ENCODE data around the gene TFE3. TPM values are rescaled to one million over a fixed set of nuclear protein-coding genes. Genes with fewer than 3 reads are reported as not detected.

The TFE3 gene
- total and polyA plus RNA-seq, 5 experiments from 2014 or later, result 2.6 to 34.4 (median 4.4) TPM

DNA sequence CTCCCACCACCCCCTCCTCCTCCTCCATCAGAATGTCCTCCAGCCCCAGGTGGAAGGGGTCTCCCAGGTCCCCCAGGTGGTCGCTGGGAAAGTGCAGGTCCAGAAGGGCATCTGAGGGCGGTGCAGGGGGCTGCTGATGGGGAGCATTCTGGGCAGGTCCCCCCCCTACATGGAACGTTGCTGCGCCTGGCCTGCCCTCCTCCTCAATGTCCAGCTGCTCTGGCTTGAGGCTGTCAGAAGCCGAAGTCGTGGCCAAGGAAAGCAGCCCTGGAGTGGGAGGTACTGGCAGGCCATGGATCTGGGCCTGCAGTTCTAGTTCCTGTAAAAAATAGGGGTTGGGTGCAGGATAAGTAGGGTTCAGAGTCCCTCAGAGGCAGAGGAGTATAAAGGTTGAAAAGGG lies 12.9 kb downstream of the TFE3 start:
- POLR2A ChIA-PET, result no interaction called here
- Mint-ChIP-seq H3K4me3 (no peak overlapping the region), H3K9me3 (no peaks in the 10 kb centered on the region), H3K27me3 (no peaks in the 10 kb centered on the region), H3K36me3 (peaks cover 0 to 34% (median 4%) of the 10 kb centered on the region in 3 donors), H3K27ac (no peak overlapping the region), H3K4me1 (peaks cover 0 to 5% (median 1%) of the 10 kb centered on the region in 4 donors)
- DNase-seq (no peak), ATAC-seq (no peak)

DNA sequence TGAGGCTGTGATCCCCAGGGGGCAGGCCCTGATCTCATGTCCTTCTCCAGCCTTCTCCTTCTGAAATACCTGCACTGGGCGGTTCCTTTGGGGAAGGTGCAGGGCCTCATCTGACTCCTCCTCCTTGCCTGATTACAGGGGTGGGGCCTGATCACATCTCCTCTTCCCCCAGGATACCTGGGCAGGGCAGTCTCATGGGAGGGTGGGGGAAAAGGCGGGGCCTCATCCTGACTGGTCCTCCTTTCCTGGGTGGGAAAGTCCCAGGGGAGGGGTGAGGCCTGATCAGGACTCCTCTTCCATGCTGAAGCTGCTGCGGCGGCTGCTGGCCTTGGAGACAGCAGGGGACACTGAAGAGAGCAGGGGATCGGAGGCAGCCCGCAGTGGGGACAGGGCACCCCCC lies 13.3 kb downstream of the TFE3 start:
- H3K36me3 Mint-ChIP-seq, result peaks cover 0 to 33% (median 4%) of the 10 kb centered on the region in 3 donors
- POLR2A ChIA-PET, result interaction anchor here (1.0 kb wide), 1 partner anchor 10 kb away, joined by 3 read pairs; no protein-coding TSS in a partner anchor
- no peaks in the 10 kb centered on the region for H3K27me3 Mint-ChIP-seq
- peaks cover 0 to 5% (median 1%) of the 10 kb centered on the region in 4 donors for H3K4me1 Mint-ChIP-seq
- no peak for ATAC-seq
- no peak for DNase-seq
- H3K4me3 Mint-ChIP-seq, result no peak overlapping the region
- no peaks in the 10 kb centered on the region for H3K9me3 Mint-ChIP-seq
- no peak overlapping the region for H3K27ac Mint-ChIP-seq

DNA sequence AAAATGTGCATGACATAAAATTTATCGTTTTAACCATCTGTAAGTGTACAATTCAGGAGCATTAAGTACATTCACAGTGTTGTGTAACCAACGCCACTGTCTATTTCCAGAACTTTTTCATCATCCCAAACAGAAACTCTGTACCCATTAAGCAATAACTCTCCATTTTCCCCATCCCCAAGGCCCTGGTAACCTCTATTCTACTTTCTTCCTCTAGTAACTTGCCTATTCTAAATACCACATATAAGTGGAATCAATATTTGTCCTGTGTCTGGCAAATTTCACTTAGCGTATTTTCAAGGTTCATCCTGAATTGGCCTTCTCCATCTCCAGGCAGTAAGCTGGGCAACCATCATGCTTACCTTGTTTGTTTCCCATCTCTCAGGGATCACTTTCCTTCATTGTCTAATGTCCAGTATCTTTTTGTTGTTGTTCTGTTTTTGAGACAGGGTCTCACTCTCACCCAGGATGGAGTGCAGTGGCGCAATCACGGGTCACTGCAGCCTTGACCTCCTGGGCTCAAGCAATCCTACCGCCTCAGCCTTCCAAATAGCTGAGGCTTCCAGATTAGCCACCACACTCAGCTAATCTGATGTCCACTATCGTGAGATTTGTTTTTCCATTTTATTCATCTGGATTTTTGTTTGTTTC lies 23.4 kb downstream of the TFE3 start:
- Mint-ChIP-seq H3K4me3 (no peak overlapping the region), H3K9me3 (no peaks in the 10 kb centered on the region), H3K36me3 (no peaks in the 10 kb centered on the region), H3K27me3 (no peaks in the 10 kb centered on the region), H3K27ac (no peak overlapping the region), H3K4me1 (no peaks in the 10 kb centered on the region)
- DNase-seq (no peak), ATAC-seq (no peak)
- POLR2A ChIA-PET, result no interaction called here

DNA sequence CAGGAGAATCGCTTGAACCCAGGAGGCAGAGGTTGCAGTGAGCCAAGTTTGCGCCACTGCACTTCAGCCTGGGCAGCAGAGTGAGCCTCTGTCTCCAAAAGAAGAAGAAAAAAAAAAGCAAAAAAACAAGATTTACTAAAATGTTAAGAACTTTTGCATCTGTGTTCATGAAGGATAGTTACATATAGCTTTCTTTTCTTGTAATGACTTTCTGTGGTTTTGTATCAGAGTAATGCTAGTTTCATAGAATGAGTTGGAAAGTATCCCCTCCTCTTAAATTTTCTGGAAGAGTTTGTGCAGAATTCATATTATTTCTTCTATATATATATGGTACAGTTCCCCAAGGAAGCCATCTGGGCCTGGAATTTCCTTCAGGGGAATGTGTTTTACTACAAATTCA lies 24.1 kb downstream of the TFE3 start:
- no peak for DNase-seq

DNA sequence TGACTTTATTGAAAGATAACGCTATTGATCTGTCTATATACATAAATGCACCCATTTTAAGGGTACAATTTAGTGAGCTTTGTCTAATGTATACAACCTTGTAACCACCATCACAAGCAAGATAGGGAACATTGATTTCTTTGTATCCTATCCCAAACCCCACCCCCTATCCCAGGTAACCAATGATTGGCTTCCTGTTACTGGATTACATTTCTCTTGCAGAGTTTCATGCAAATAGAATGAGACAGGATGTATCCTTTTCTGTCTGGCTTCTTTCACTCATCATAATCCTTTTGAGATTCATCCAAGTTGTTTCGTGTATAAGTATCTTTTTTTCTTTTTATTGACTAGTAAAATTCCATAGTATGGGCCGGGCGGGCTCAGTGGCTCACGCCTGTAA lies 39.5 kb downstream of the TFE3 start:
- H3K4me3 Mint-ChIP-seq, result peak overlapping the region in 6 of 10 donors; percentile 26 to 68 (median 48)
- POLR2A ChIA-PET, result no interaction called here
- peaks cover 6 to 32% (median 20%) of the 10 kb centered on the region in 4 donors for H3K4me1 Mint-ChIP-seq
- ATAC-seq (no peak), DNase-seq (no peak)
- H3K27ac Mint-ChIP-seq, result peak overlapping the region in 6 of 10 donors; percentile 5 to 69 (median 62)
- no peaks in the 10 kb centered on the region for H3K27me3 Mint-ChIP-seq
- H3K9me3 Mint-ChIP-seq, result peaks cover 0 to 12% (median 0%) of the 10 kb centered on the region in 9 donors
- peaks cover under 1 to 5% (median 4%) of the 10 kb centered on the region in 3 donors for H3K36me3 Mint-ChIP-seq

More for the DNA sequence above, 24.1 kb downstream of the TFE3 start:
- no peak for ATAC-seq
- H3K4me1 Mint-ChIP-seq, result no peaks in the 10 kb centered on the region
- H3K9me3 Mint-ChIP-seq, result no peaks in the 10 kb centered on the region
- H3K27me3 Mint-ChIP-seq, result no peaks in the 10 kb centered on the region
- no peak overlapping the region for H3K27ac Mint-ChIP-seq
- H3K4me3 Mint-ChIP-seq, result no peak overlapping the region
- POLR2A ChIA-PET, result no interaction called here
- no peaks in the 10 kb centered on the region for H3K36me3 Mint-ChIP-seq

DNA sequence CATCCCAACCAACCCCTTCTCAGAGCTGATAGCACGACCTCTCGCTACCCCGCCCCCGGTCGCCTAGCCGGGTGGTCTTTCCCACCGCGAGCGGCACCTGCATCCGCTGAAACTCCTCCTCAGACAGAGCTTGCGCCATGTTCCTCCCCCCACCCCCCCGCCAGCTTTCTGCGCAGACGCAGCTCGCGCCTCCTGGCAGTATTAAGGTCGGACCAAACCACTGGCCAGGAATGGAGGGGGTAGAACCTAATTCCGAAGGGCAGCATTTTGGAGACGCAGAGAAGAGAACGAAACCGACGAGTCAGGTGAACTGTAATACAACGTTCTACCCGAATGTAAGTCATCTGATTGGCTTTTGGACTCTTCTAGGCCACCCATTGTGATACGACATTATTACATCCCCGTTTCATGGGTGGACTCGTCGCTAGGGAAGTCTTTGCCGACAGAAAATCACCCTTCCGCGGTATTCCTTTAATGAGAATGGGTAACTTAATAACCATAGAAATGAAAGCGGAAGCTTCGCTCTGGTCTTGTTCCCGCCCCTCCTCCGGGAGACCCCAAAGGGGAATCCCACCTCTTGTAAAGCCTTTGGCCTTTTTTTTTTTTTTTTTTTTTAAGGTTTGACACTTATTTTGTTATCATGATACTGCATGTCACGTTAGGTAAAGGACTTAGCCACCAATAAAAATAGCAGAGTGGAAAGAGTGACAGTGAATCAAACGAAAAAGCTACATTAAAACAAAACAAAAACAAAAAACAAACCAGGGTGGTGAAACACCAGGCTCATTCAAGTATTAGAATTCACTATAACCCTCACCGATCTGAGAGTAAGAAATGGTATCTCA lies 40.8 kb downstream of the TFE3 start, which contains the start of gene GRIPAP1:
Gene GRIPAP1, minus strand, starts transcription at position 174 of the 845 bp plus-strand sequence. Its CDS starts 35 bp downstream, at position 139.
- H3K27me3 Mint-ChIP-seq, result no peaks in the 10 kb centered on the region
- POLR2A ChIA-PET, result interaction anchor here (0.5 to 1.9 kb wide), 23 partner anchors 29 to 1352 kb away, joined by 3 to 18 read pairs (median 4); partner anchors contain the start of genes ELK1, KCND1, OTUD5 and PQBP1
- H3K36me3 Mint-ChIP-seq, result peaks cover 6 to 17% (median 7%) of the 10 kb centered on the region in 3 donors
- DNase-seq (peak; percentile 64 to 91 (median 82)), ATAC-seq (peak; percentile 77)
- H3K27ac Mint-ChIP-seq, result peak within 1 kb of the TSS; percentile 93 to 100 (median 98)
- H3K9me3 Mint-ChIP-seq, result peaks cover 0 to 12% (median 0%) of the 10 kb centered on the region in 9 donors
- H3K4me1 Mint-ChIP-seq, result peaks cover 11 to 40% (median 32%) of the 10 kb centered on the region in 4 donors
- peak within 1 kb of the TSS; percentile 96 to 100 (median 98) for H3K4me3 Mint-ChIP-seq

DNA sequence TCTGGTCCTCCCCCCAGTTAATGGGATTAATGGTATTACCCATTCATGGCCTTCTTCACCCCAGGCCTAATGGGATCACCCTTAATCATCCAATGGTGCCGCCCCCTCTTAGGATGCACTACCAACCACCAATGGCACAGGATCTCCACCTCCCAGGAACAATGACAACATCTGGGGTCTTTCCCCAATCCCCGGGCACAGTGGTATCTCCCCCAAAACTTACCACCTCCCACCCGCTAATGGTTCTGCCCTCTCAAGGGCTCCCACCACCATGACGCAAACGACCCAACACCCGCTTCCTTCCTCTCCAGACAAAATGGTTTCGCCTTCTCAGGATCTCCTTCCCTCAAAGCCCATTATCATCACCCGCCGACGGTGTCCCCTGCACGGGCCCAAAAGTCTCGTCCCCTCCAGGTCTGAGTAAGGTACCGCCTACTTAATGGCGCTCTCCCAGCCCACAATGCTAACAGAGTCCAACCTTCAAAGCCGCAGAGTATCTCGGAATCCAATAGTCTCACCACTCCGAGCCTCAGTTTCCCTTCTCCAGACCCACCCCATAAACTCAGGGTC lies 41.6 kb downstream of the TFE3 start:
- POLR2A ChIA-PET, result interaction anchor here (0.7 to 1.9 kb wide), 13 partner anchors 29 to 427 kb away, joined by 3 to 18 read pairs (median 5); partner anchors contain the start of genes KCND1, OTUD5, PQBP1 and PRAF2
- peak overlapping the region; percentile 93 to 100 (median 98) for H3K27ac Mint-ChIP-seq
- peaks cover 6 to 23% (median 13%) of the 10 kb centered on the region in 3 donors for H3K36me3 Mint-ChIP-seq
- DNase-seq (peak; percentile 7 to 73 (median 64)), ATAC-seq (peak; percentile 59 to 65)
- H3K4me1 Mint-ChIP-seq, result peaks cover 12 to 40% (median 35%) of the 10 kb centered on the region in 4 donors
- H3K27me3 Mint-ChIP-seq, result no peaks in the 10 kb centered on the region
- H3K4me3 Mint-ChIP-seq, result peak overlapping the region; percentile 96 to 100 (median 98)
- H3K9me3 Mint-ChIP-seq, result peaks cover 0 to 12% (median 0%) of the 10 kb centered on the region in 9 donors

DNA sequence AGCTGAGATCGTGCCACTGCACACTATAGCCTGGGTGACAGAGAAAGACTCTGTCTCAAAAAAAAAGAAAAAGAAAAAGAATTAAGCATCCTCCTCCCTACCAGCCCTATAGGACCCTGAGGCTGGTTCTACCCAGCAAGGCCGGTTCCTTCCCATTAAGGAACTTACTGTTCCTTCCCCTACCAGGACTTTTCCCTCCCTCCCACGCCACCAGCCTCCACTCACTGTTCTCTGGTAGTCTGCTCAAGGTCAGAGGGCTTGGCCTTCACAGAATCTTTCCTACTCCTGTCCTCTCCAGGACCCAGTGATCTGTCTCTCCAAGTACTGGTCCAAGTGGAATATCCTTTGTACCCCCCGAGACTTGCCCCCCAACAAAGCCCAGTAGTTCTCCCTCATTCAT lies 42.5 kb downstream of the TFE3 start:
- peaks cover 0 to 12% (median 0%) of the 10 kb centered on the region in 9 donors for H3K9me3 Mint-ChIP-seq
- peaks cover 12 to 40% (median 35%) of the 10 kb centered on the region in 4 donors for H3K4me1 Mint-ChIP-seq
- POLR2A ChIA-PET, result interaction anchor here (0.7 kb wide), 1 partner anchor 206 kb away, joined by 3 read pairs; no protein-coding TSS in a partner anchor
- H3K27ac Mint-ChIP-seq, result peak overlapping the region in 4 of 10 donors; percentile 97 to 100 (median 98)
- H3K36me3 Mint-ChIP-seq, result peaks cover 6 to 31% (median 13%) of the 10 kb centered on the region in 3 donors
- peak overlapping the region in 9 of 10 donors; percentile 96 to 100 (median 98) for H3K4me3 Mint-ChIP-seq
- DNase-seq (no peak), ATAC-seq (no peak)
- no peaks in the 10 kb centered on the region for H3K27me3 Mint-ChIP-seq

DNA sequence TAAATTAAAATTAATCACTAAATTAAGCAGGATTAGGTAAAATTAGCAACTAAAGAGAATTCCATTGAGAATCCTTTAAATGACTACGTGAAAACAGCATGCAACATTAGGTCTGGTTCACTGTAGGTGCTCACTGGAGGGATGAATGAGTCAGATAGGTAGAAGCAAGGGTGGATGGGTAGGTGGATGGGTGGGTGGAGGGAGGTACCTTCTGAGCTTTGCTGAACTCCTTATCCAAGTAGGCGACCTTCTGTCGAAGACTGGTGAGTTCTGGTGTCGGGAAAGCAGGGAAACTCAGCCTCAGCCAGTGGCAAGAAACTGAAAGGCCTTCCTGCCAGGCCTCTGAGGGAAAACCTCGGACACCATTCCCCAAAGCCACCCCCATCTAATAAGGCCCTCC lies 44.1 kb downstream of the TFE3 start:
- Mint-ChIP-seq H3K27me3 (no peaks in the 10 kb centered on the region), H3K36me3 (peaks cover 12 to 43% (median 13%) of the 10 kb centered on the region in 3 donors), H3K27ac (no peak overlapping the region), H3K9me3 (peaks cover 0 to 12% (median 0%) of the 10 kb centered on the region in 9 donors), H3K4me1 (peaks cover 12 to 40% (median 38%) of the 10 kb centered on the region in 4 donors), H3K4me3 (peak overlapping the region in 1 of 10 donors; percentile 41)
- POLR2A ChIA-PET, result no interaction called here
- ATAC-seq (no peak), DNase-seq (no peak)

DNA sequence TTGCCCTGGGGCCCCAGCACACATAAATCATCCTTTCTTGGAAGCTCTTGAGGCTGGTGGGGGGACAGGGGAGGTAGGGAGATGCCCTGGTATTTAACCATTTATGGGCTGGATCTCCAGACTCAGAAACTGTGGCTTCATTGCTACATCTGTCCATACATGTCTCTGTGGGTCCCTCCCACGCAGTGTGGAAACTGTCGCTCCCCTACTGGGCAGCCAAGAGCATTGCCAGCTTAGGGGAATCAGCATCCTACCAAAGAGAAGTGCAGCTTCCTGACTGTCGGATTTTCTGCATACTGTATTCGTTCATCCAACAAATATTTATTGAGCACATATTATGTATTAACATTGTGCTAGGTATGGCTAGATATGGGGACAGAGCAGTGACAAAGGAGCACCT lies 44.8 kb downstream of the TFE3 start:
- ATAC-seq (no peak), DNase-seq (no peak)
- Mint-ChIP-seq H3K4me1 (peaks cover 16 to 38% (median 38%) of the 10 kb centered on the region in 4 donors), H3K27me3 (no peaks in the 10 kb centered on the region), H3K27ac (peak overlapping the region in 2 of 10 donors; percentile 11 to 75), H3K4me3 (no peak overlapping the region), H3K9me3 (peaks cover 0 to 12% (median 0%) of the 10 kb centered on the region in 9 donors), H3K36me3 (peaks cover 9 to 49% (median 13%) of the 10 kb centered on the region in 3 donors)
- POLR2A ChIA-PET, result no interaction called here

DNA sequence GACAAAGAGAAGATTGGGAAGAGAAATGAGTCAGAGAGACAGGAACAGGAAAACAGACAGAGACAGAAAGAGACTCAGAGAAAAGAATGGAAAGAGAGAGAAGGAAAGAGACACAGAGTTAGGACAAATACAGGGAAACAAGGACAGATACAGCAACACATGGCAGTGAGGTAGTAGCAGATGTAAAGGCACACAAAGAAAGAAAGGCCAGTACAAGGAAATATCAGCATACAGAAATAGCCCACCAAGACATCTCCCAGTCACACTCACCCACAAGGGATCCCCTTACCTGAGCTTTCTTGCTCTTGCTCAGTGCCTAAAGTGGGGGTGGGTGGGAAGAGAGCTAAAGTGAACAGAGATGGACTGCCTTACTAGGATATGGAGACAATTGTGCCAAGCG lies 45.3 kb downstream of the TFE3 start:
- H3K9me3 Mint-ChIP-seq, result peaks cover 0 to 12% (median 0%) of the 10 kb centered on the region in 9 donors
- peaks cover 9 to 54% (median 15%) of the 10 kb centered on the region in 3 donors for H3K36me3 Mint-ChIP-seq
- peak overlapping the region in 1 of 10 donors; percentile 57 for H3K27ac Mint-ChIP-seq
- peak overlapping the region in 2 of 10 donors; percentile 24 to 50 for H3K4me3 Mint-ChIP-seq
- H3K27me3 Mint-ChIP-seq, result no peaks in the 10 kb centered on the region
- DNase-seq (no peak), ATAC-seq (no peak)
- H3K4me1 Mint-ChIP-seq, result peaks cover 18 to 38% (median 38%) of the 10 kb centered on the region in 4 donors
- POLR2A ChIA-PET, result no interaction called here

DNA sequence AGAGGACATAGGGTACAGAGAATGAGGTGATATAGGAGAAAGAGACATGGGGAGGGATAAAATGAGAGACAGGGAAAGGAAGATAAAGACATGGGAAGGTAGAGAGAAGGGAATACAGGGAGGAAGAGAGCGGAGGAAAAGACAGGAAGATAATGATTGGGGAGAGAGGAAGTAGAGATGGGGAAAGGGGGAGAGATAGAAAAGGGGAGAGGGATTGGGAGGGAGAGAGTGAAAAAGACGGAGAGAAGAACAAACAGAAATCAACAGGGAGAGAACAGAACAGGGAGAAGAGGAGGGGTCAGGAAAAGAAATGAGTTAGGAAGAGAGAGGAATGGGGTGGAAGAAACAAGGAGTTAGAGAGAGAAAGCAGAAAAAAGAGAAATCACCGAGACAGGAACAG lies 45.7 kb downstream of the TFE3 start:
- DNase-seq (no peak), ATAC-seq (no peak)
- H3K4me1 Mint-ChIP-seq, result peaks cover 18 to 38% (median 36%) of the 10 kb centered on the region in 4 donors
- H3K36me3 Mint-ChIP-seq, result peaks cover 9 to 58% (median 15%) of the 10 kb centered on the region in 3 donors
- POLR2A ChIA-PET, result no interaction called here
- peak overlapping the region in 3 of 10 donors; percentile 36 to 68 (median 50) for H3K4me3 Mint-ChIP-seq
- no peaks in the 10 kb centered on the region for H3K27me3 Mint-ChIP-seq
- peak overlapping the region in 2 of 10 donors; percentile 25 to 57 for H3K27ac Mint-ChIP-seq
- peaks cover 0 to 12% (median 0%) of the 10 kb centered on the region in 9 donors for H3K9me3 Mint-ChIP-seq
